ENCODE results near the gene ZNF541.
A peak's percentile ranks its signal among the peaks of the same experiment; 100 is the strongest.

Gene ZNF541

DNA sequence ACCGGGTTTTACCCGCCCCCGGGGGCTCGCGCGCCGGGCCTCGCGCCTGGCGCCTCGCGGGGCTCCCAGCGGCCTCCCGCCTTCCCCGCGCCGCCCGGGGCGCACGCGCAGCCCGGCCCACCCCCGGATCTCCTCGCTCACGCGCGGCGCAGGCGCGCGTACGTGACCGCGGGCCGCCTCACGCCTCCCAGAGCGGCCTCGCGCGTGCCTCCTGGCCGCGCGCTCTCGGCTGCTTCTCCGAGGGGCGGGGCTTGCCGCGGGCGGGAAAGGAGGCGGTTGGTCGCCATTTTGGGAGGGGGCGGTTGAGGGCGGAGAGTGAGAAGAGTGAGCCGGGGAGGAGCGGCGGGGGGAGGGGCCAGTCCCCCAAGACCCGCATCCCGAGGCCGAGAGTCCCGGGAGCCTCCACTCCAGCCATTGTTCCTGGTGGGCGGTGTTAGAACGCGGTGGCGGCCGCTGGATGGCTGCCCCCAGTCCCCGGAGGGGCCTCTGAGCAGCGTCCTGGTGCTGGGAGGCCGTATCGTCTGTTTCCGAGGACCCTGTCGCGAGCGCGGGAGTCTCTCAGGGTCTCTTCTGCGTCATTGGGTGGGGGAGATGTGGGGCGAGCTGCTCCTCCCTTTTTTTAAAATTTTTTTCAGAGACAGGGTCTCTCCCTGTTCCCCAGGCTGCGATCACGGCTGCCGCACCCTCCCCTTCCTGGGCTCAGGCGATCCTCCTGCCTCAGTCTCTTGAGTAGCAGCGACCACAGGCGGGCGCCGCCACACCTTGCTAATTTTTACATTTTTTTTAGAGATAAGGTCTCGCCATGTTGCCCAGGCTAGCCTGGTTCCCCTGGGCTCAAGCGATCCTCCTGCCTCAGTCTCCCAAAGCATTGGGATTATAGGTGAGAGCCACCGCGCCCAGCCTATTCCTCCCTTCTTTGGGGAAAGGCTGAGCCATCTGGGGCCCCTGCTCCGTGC is at the start of gene ZNF541:
Gene ZNF541, minus strand, starts transcription at position 78 of the 956 bp plus-strand sequence. CDS start 17,292 bp downstream, outside the sequence.
- no peak for TF ChIP-seq ZNF274 (IDR thresholded peaks at IDR 0.05; ENCODE audit: low read depth, low read length)
- no peak for TF ChIP-seq SUZ12 (IDR thresholded peaks at IDR 0.05; ENCODE audit: extremely low read depth, insufficient read depth, insufficient read length)
- TF ChIP-seq YY1 (IDR thresholded peaks at IDR 0.05; ENCODE audit: insufficient read depth, insufficient read length) = no peak
- H3K36me3 ChIP-seq (ENCODE audit: insufficient read depth, insufficient read length, low read length) = no peaks in the 10 kb centered on the region
- no peak for DNase-seq (ENCODE audit: low read depth, low spot score)
- H3K9ac ChIP-seq (ENCODE audit: insufficient read length, low read depth) = no peak within 1 kb of the TSS
- H3K9me3 ChIP-seq (ENCODE audit: insufficient read depth, low read length) = no peaks in the 10 kb centered on the region
- H3K4me1 ChIP-seq (ENCODE audit: insufficient read depth, insufficient read length) = no peaks in the 10 kb centered on the region
- H3K27me3 ChIP-seq (ENCODE audit: insufficient read depth, insufficient read length) = no peaks in the 10 kb centered on the region
- H3K4me3 ChIP-seq (ENCODE audit: insufficient read length, low read depth) = no peak within 1 kb of the TSS

GRCh38 chr19:47619763-47620162 is 46.8 kb upstream of the ZNF541 start:
- Histone ChIP-seq H3K9ac (ENCODE audit: insufficient read length, low read depth) (no peak overlapping the region), H3K4me1 (ENCODE audit: insufficient read depth, insufficient read length) (peaks cover 18% of the 10 kb centered on the region), H3K36me3 (ENCODE audit: insufficient read depth, insufficient read length, low read length) (peaks cover 27% of the 10 kb centered on the region), H3K4me3 (ENCODE audit: insufficient read length, low read depth) (no peak overlapping the region), H3K27me3 (ENCODE audit: insufficient read depth, insufficient read length) (no peaks in the 10 kb centered on the region), H3K9me3 (ENCODE audit: insufficient read depth, low read length) (no peaks in the 10 kb centered on the region)
- DNase-seq (ENCODE audit: low read depth, low spot score) = peak; percentile 66
- TF ChIP-seq ZNF274 (IDR thresholded peaks at IDR 0.05; ENCODE audit: low read depth, low read length) (no peak), SUZ12 (IDR thresholded peaks at IDR 0.05; ENCODE audit: extremely low read depth, insufficient read depth, insufficient read length) (no peak), YY1 (IDR thresholded peaks at IDR 0.05; ENCODE audit: insufficient read depth, insufficient read length) (no peak)

DNA sequence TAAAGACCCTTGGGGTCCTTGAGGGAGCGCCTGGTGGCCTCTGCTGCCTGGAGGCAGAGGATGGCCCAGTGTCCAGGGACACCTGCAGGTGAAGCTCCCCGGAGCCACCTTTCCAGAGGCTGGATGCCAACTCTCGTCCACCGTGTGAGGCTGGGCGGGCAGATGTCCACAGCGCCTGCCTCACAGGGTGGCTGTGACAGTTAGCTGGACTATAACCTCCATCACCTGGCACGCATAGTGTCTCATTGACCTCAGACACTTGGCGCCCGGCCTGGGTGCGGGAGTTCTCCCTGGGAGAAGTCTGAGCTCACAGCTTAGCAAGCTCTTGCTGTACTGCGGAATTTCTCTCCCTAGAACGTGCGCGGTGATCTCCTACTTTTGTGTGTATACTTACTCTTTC is 45.8 kb upstream of the ZNF541 start:
- TF ChIP-seq ZNF274 (IDR thresholded peaks at IDR 0.05; ENCODE audit: low read depth, low read length) (no peak), SUZ12 (IDR thresholded peaks at IDR 0.05; ENCODE audit: extremely low read depth, insufficient read depth, insufficient read length) (no peak), YY1 (IDR thresholded peaks at IDR 0.05; ENCODE audit: insufficient read depth, insufficient read length) (no peak)
- DNase-seq (ENCODE audit: low read depth, low spot score) = no peak
- H3K9ac ChIP-seq (ENCODE audit: insufficient read length, low read depth) = peak overlapping the region; percentile 42
- no peaks in the 10 kb centered on the region for H3K27me3 ChIP-seq (ENCODE audit: insufficient read depth, insufficient read length)
- no peak overlapping the region for H3K4me3 ChIP-seq (ENCODE audit: insufficient read length, low read depth)
- H3K4me1 ChIP-seq (ENCODE audit: insufficient read depth, insufficient read length) = peaks cover 17% of the 10 kb centered on the region
- H3K36me3 ChIP-seq (ENCODE audit: insufficient read depth, insufficient read length, low read length) = peaks cover 31% of the 10 kb centered on the region
- H3K9me3 ChIP-seq (ENCODE audit: insufficient read depth, low read length) = no peaks in the 10 kb centered on the region

- H3K4me1 ChIP-seq (ENCODE audit: insufficient read depth, insufficient read length) = peaks cover 20% of the 10 kb centered on the region
- DNase-seq (ENCODE audit: low read depth, low spot score) = no peak
- no peaks in the 10 kb centered on the region for H3K27me3 ChIP-seq (ENCODE audit: insufficient read depth, insufficient read length)
- H3K36me3 ChIP-seq (ENCODE audit: insufficient read depth, insufficient read length, low read length) = peaks cover 29% of the 10 kb centered on the region
- H3K4me3 ChIP-seq (ENCODE audit: insufficient read length, low read depth) = no peak overlapping the region
- no peak overlapping the region for H3K9ac ChIP-seq (ENCODE audit: insufficient read length, low read depth)
- no peaks in the 10 kb centered on the region for H3K9me3 ChIP-seq (ENCODE audit: insufficient read depth, low read length)
- TF ChIP-seq SUZ12 (IDR thresholded peaks at IDR 0.05; ENCODE audit: extremely low read depth, insufficient read depth, insufficient read length) (no peak), ZNF274 (IDR thresholded peaks at IDR 0.05; ENCODE audit: low read depth, low read length) (no peak), YY1 (IDR thresholded peaks at IDR 0.05; ENCODE audit: insufficient read depth, insufficient read length) (no peak)
Measured at GRCh38 chr19:47615714-47616113, 42.8 kb upstream of the ZNF541 start.

GRCh38 chr19:47615230-47615629 is 42.3 kb upstream of the ZNF541 start:
- no peaks in the 10 kb centered on the region for H3K27me3 ChIP-seq (ENCODE audit: insufficient read depth, insufficient read length)
- no peak for DNase-seq (ENCODE audit: low read depth, low spot score)
- H3K4me3 ChIP-seq (ENCODE audit: insufficient read length, low read depth) = no peak overlapping the region
- peaks cover 18% of the 10 kb centered on the region for H3K4me1 ChIP-seq (ENCODE audit: insufficient read depth, insufficient read length)
- H3K9ac ChIP-seq (ENCODE audit: insufficient read length, low read depth) = no peak overlapping the region
- H3K9me3 ChIP-seq (ENCODE audit: insufficient read depth, low read length) = no peaks in the 10 kb centered on the region
- H3K36me3 ChIP-seq (ENCODE audit: insufficient read depth, insufficient read length, low read length) = peaks cover 31% of the 10 kb centered on the region
- TF ChIP-seq SUZ12 (IDR thresholded peaks at IDR 0.05; ENCODE audit: extremely low read depth, insufficient read depth, insufficient read length) = no peak
- no peak for TF ChIP-seq YY1 (IDR thresholded peaks at IDR 0.05; ENCODE audit: insufficient read depth, insufficient read length)
- TF ChIP-seq ZNF274 (IDR thresholded peaks at IDR 0.05; ENCODE audit: low read depth, low read length) = no peak

DNA sequence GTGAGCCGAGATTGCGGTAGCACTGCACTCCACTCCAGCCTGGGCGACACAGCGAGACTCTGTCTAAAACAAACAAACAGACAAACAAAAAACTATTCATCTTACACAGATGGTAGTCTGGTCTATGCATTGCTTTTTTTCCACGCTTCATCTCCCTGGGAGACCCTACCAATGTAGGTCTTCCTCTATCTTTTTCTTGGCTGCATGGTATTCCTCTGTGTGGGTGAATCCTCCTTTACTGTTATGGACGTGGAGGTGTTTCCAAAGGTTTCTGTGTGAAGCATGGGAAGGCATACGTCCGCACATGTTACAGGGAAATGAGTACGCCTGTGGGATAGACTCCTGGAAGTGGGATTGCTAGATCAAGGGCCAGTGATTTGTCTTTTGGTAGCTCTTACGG is 41.6 kb upstream of the ZNF541 start:
- Histone ChIP-seq H3K36me3 (ENCODE audit: insufficient read depth, insufficient read length, low read length) (peaks cover 31% of the 10 kb centered on the region), H3K9ac (ENCODE audit: insufficient read length, low read depth) (no peak overlapping the region), H3K4me1 (ENCODE audit: insufficient read depth, insufficient read length) (peaks cover 18% of the 10 kb centered on the region), H3K9me3 (ENCODE audit: insufficient read depth, low read length) (no peaks in the 10 kb centered on the region), H3K4me3 (ENCODE audit: insufficient read length, low read depth) (no peak overlapping the region), H3K27me3 (ENCODE audit: insufficient read depth, insufficient read length) (no peaks in the 10 kb centered on the region)
- DNase-seq (ENCODE audit: low read depth, low spot score) = no peak
- no peak for TF ChIP-seq SUZ12 (IDR thresholded peaks at IDR 0.05; ENCODE audit: extremely low read depth, insufficient read depth, insufficient read length)
- TF ChIP-seq ZNF274 (IDR thresholded peaks at IDR 0.05; ENCODE audit: low read depth, low read length) = no peak
- TF ChIP-seq YY1 (IDR thresholded peaks at IDR 0.05; ENCODE audit: insufficient read depth, insufficient read length) = no peak

DNA sequence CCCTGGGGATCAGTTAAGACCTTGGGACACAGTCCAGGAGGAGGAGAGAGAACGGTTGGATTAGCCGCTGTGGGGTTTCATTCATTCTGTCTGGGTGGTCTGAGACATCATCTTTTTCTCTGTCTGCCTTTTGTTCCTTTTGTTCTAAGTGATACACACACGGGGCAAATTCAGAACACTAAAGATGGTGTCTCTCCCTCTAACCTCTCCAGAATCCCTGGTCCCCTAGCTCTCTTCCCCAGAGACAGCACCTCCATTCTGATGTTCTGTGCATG is 41.0 kb upstream of the ZNF541 start:
- Histone ChIP-seq H3K4me1 (ENCODE audit: insufficient read depth, insufficient read length) (peaks cover 18% of the 10 kb centered on the region), H3K9me3 (ENCODE audit: insufficient read depth, low read length) (no peaks in the 10 kb centered on the region), H3K36me3 (ENCODE audit: insufficient read depth, insufficient read length, low read length) (peaks cover 31% of the 10 kb centered on the region), H3K27me3 (ENCODE audit: insufficient read depth, insufficient read length) (no peaks in the 10 kb centered on the region), H3K4me3 (ENCODE audit: insufficient read length, low read depth) (no peak overlapping the region), H3K9ac (ENCODE audit: insufficient read length, low read depth) (no peak overlapping the region)
- TF ChIP-seq SUZ12 (IDR thresholded peaks at IDR 0.05; ENCODE audit: extremely low read depth, insufficient read depth, insufficient read length) = no peak
- no peak for TF ChIP-seq YY1 (IDR thresholded peaks at IDR 0.05; ENCODE audit: insufficient read depth, insufficient read length)
- no peak for TF ChIP-seq ZNF274 (IDR thresholded peaks at IDR 0.05; ENCODE audit: low read depth, low read length)
- no peak for DNase-seq (ENCODE audit: low read depth, low spot score)
